ENCODE data around the gene TBXAS1. TPM values are rescaled to one million over a fixed set of nuclear protein-coding genes. Genes with fewer than 3 reads are reported as not detected.

The TBXAS1 gene
- total RNA-seq, 2 donors from 2014 or later, result 19.6 to 20.9 TPM

DNA sequence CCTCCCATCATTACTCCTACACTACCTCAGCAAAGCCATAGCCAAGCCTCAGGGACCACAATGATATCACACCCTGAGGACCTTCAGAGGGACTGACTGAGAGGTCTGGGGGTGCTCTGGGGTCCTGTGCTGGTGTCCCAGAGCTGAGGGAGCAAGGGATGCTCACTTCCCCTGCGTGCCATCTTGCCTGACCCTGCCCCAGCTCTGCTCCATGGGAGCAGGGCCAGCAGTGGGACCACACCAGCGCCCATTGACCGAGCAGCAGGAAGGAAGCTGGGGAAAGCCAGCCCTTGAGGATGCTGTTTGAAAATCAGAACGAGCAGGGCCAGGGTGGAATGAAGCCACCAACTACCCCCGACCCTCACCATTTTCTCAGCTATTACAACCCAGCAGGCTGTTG, 130.7 kb downstream of the TBXAS1 start:
- no peak for DNase-seq
- Mint-ChIP-seq H3K36me3 (ENCODE audit: low read depth) (peaks cover 5% of the 10 kb centered on the region), H3K27ac (no peak overlapping the region), H3K4me3 (no peak overlapping the region), H3K4me1 (no peaks in the 10 kb centered on the region), H3K27me3 (no peaks in the 10 kb centered on the region)
- ATAC-seq, result no peak
- no peaks in the 10 kb centered on the region for H3K9me3 ChIP-seq (ENCODE audit: control insufficient read depth, low read length, poor library complexity, severe bottlenecking)

DNA sequence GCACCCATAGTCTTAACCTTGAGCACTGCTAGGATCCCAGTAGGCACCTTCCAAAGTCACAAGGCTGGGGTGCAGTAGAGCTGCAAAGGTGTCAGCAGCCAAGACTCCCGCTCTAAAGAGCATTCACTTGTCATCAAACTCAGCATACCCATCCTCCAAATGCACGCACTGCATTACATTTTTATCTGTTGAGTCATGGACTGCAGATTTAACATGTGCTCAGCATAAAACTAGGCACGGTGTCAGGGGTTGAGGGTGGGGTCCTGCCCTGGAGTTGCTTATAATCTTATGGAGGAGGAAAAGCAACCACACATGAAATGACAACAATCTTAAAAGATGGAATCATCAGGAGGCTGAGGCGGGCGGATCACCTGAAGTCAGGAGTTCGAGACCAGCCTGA, 131.1 kb downstream of the TBXAS1 start:
- Mint-ChIP-seq H3K27ac (no peak overlapping the region), H3K36me3 (ENCODE audit: low read depth) (peaks cover 5% of the 10 kb centered on the region), H3K4me3 (no peak overlapping the region), H3K4me1 (no peaks in the 10 kb centered on the region), H3K27me3 (no peaks in the 10 kb centered on the region)
- H3K9me3 ChIP-seq (ENCODE audit: control insufficient read depth, low read length, poor library complexity, severe bottlenecking), result no peaks in the 10 kb centered on the region
- no peak for DNase-seq
- no peak for ATAC-seq

DNA sequence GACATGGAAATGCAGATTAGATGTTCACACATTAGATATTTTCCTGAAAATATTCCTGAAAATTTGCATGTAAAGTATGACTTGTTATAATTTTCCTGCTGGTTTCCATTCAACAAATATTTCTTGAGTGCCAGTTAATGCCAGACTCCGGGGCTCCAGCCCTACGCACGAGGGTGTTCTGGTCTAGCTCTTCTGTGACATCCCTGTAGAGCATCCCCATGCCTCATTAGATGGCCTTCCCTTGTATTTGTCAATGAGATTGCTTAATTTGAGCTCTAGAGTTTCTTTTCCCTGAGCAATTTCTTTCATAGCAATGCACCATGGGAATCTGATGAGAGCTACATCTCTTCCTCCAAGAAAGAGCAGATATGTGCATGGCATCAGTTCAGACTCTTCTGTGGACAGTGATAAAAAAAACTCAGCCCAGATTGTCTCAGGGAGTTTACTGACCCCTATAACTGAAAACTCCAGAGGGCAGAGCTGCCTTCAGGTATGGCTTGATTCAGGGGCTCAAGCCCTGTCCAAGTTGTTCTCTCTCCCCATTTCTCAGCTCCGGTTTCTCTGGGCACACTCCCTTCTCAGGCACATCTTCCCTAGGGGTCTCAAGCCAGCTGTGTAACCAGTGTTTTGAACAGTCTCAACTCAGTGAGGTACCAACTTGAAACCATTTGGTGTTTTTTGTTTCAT, 137.0 kb downstream of the TBXAS1 start:
- DNase-seq (no peak), ATAC-seq (no peak)
- peaks cover 4% of the 10 kb centered on the region for H3K4me1 Mint-ChIP-seq
- no peak overlapping the region for H3K4me3 Mint-ChIP-seq
- H3K36me3 Mint-ChIP-seq (ENCODE audit: low read depth), result peaks cover 7% of the 10 kb centered on the region
- H3K27me3 Mint-ChIP-seq, result no peaks in the 10 kb centered on the region
- no peaks in the 10 kb centered on the region for H3K9me3 ChIP-seq (ENCODE audit: control insufficient read depth, low read length, poor library complexity, severe bottlenecking)
- no peak overlapping the region for H3K27ac Mint-ChIP-seq

GRCh38 chr7:139966949-139967348, 137.9 kb downstream of the TBXAS1 start:
- Mint-ChIP-seq H3K4me3 (no peak overlapping the region), H3K36me3 (ENCODE audit: low read depth) (peaks cover 10% of the 10 kb centered on the region), H3K27ac (no peak overlapping the region), H3K4me1 (peaks cover 7% of the 10 kb centered on the region), H3K27me3 (no peaks in the 10 kb centered on the region)
- ATAC-seq (no peak), DNase-seq (no peak)
- H3K9me3 ChIP-seq (ENCODE audit: control insufficient read depth, low read length, poor library complexity, severe bottlenecking), result no peaks in the 10 kb centered on the region

GRCh38 chr7:139968931-139969330, 139.9 kb downstream of the TBXAS1 start:
- no peak for DNase-seq
- Mint-ChIP-seq H3K27me3 (no peaks in the 10 kb centered on the region), H3K4me3 (no peak overlapping the region), H3K36me3 (ENCODE audit: low read depth) (peaks cover 7% of the 10 kb centered on the region), H3K27ac (no peak overlapping the region), H3K4me1 (peaks cover 7% of the 10 kb centered on the region)
- no peak for ATAC-seq
- H3K9me3 ChIP-seq (ENCODE audit: control insufficient read depth, low read length, poor library complexity, severe bottlenecking), result no peaks in the 10 kb centered on the region

DNA sequence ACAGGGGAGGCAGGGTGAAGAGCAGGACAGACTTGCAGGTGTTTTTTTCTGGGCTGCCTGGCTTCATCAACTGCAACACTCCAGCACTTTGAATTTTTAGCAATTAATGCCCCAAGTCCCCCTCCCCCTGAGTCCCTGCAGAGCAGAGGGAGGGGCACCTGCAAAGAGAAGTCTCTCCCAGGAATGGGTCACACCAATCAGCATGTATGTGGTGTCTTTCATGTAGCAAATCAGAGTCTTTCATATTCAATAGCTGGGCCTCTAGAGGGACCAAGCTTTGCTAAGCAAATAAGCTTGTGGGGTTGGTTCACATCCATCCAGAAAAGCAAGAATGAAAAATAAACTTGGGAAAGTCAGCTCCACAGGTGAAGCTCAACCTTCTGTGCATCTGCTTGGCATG, 143.0 kb downstream of the TBXAS1 start:
- no peak overlapping the region for H3K4me3 Mint-ChIP-seq
- H3K9me3 ChIP-seq (ENCODE audit: control insufficient read depth, low read length, poor library complexity, severe bottlenecking), result no peaks in the 10 kb centered on the region
- no peak for DNase-seq
- no peak for ATAC-seq
- peaks cover 11% of the 10 kb centered on the region for H3K4me1 Mint-ChIP-seq
- no peaks in the 10 kb centered on the region for H3K27me3 Mint-ChIP-seq
- no peak overlapping the region for H3K27ac Mint-ChIP-seq
- peaks cover 5% of the 10 kb centered on the region for H3K36me3 Mint-ChIP-seq (ENCODE audit: low read depth)

- Mint-ChIP-seq H3K27ac (no peak overlapping the region), H3K27me3 (no peaks in the 10 kb centered on the region), H3K36me3 (ENCODE audit: low read depth) (peaks cover 2% of the 10 kb centered on the region), H3K4me3 (no peak overlapping the region), H3K4me1 (peaks cover 8% of the 10 kb centered on the region)
- H3K9me3 ChIP-seq (ENCODE audit: control insufficient read depth, low read length, poor library complexity, severe bottlenecking), result no peaks in the 10 kb centered on the region
- ATAC-seq, result no peak
- no peak for DNase-seq
Measured at GRCh38 chr7:139973101-139974050, 144.3 kb downstream of the TBXAS1 start.

GRCh38 chr7:139974179-139974811, 145.2 kb downstream of the TBXAS1 start:
- Mint-ChIP-seq H3K36me3 (ENCODE audit: low read depth) (peaks cover 2% of the 10 kb centered on the region), H3K4me3 (no peak overlapping the region), H3K27ac (no peak overlapping the region), H3K27me3 (no peaks in the 10 kb centered on the region), H3K4me1 (peaks cover 10% of the 10 kb centered on the region)
- DNase-seq (no peak), ATAC-seq (no peak)
- no peaks in the 10 kb centered on the region for H3K9me3 ChIP-seq (ENCODE audit: control insufficient read depth, low read length, poor library complexity, severe bottlenecking)

GRCh38 chr7:139976055-139976837, 147.2 kb downstream of the TBXAS1 start:
- Mint-ChIP-seq H3K4me3 (no peak overlapping the region), H3K4me1 (peaks cover 18% of the 10 kb centered on the region), H3K36me3 (ENCODE audit: low read depth) (peaks cover 2% of the 10 kb centered on the region), H3K27me3 (no peaks in the 10 kb centered on the region), H3K27ac (no peak overlapping the region)
- no peak for DNase-seq
- no peak for ATAC-seq
- no peaks in the 10 kb centered on the region for H3K9me3 ChIP-seq (ENCODE audit: control insufficient read depth, low read length, poor library complexity, severe bottlenecking)

DNA sequence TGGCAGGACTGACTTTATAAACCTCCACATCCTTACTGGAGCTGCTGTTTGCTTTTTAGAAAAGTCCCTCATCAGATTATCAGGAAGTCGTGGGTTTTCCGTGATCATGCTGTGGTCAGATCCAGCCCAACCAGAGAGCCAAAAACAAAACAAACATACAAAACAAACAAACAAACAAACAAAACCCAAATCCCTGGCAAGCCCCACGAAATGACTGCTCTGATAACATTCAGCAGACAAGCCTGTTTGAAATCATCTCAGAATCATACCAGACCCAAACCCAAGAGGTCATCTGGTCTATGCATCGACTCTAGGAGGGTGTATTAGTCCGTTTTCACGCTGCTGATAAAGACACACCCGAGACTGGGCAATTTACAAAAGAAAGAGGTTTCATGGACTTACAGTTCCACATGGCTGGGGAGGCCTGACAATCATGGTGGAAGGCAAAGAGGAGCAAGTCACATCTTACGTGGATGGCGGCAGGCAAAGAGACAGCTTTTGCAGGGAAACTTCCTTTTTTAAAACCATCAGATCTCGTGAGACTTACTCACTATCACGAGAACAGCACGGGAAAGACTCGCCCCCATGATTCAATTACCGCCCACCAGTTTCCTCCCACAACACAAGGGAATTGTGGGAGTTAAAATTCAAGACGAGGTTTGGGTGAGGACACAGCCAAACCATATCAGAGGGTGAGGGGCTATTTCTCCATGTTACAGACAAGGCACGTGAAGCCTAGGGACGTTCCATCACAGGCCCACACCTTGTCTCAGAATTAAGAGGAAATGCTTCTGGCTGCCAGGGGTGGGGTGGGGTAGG, 148.0 kb downstream of the TBXAS1 start:
- Mint-ChIP-seq H3K36me3 (ENCODE audit: low read depth) (no peaks in the 10 kb centered on the region), H3K27ac (no peak overlapping the region), H3K4me1 (peaks cover 18% of the 10 kb centered on the region), H3K27me3 (no peaks in the 10 kb centered on the region), H3K4me3 (no peak overlapping the region)
- ATAC-seq, result no peak
- no peaks in the 10 kb centered on the region for H3K9me3 ChIP-seq (ENCODE audit: control insufficient read depth, low read length, poor library complexity, severe bottlenecking)
- no peak for DNase-seq

DNA sequence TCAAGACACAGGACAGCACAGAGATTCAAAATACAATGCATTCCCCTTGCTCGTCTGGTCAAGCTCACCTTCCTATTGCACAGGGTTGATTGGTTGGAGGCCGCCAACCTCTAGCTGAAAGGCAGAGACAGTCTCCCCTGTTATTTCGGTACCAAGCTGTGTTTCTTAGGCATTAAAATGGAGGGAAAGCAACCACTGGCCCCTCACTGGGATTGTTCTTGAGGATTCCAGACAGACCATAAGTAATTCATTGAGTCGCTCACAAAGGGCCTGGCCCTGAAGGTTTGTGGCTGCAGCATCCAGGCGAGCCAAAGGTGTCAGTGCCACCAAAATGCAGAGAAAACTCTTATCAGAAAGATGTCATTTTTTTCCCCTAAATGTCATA, 152.4 kb downstream of the TBXAS1 start:
- Mint-ChIP-seq H3K27ac (peak overlapping the region; percentile 93), H3K27me3 (no peaks in the 10 kb centered on the region), H3K4me3 (peak overlapping the region; percentile 92), H3K36me3 (ENCODE audit: low read depth) (no peaks in the 10 kb centered on the region), H3K4me1 (peaks cover 21% of the 10 kb centered on the region)
- no peak for ATAC-seq
- no peaks in the 10 kb centered on the region for H3K9me3 ChIP-seq (ENCODE audit: control insufficient read depth, low read length, poor library complexity, severe bottlenecking)
- no peak for DNase-seq
